Measurements from ENCODE around the gene PPP4R4. TPM values are rescaled to one million over a fixed set of nuclear protein-coding genes. Genes with fewer than 3 reads are reported as not detected.
A peak's percentile ranks its signal among the peaks of the same experiment; 100 is the strongest.

PPP4R4 gene
- total RNA-seq, 4 donors from 2014 or later, result 0.25 to 2.0 (median 1.1) TPM

- TF ChIP-seq CTCF (IDR thresholded peaks at IDR 0.05), result no peak
- DNase-seq (ENCODE audit: low spot score) (no peak), ATAC-seq (ENCODE audit: low FRiP score) (no peak)
Observed at GRCh38 chr14:94171208-94171607, 2.9 kb upstream of the PPP4R4 start.

GRCh38 chr14:94172545-94172944, 1.6 kb upstream of the PPP4R4 start:
- no peak for TF ChIP-seq CTCF (IDR thresholded peaks at IDR 0.05)
- ATAC-seq (ENCODE audit: low FRiP score) (no peak), DNase-seq (ENCODE audit: low spot score) (no peak)

- DNase-seq (ENCODE audit: low spot score), result no peak
- peak; percentile 10 for ATAC-seq (ENCODE audit: low FRiP score)
- no peak for TF ChIP-seq CTCF (IDR thresholded peaks at IDR 0.05)
Observed at GRCh38 chr14:94173471-94173884, 644 bp upstream of the PPP4R4 start.

- DNase-seq (ENCODE audit: low spot score) (no peak), ATAC-seq (ENCODE audit: low FRiP score) (no peak)
- no peak for TF ChIP-seq CTCF (IDR thresholded peaks at IDR 0.05)
Observed at GRCh38 chr14:94174604-94175010, 485 bp downstream of the PPP4R4 start.

- no peak for TF ChIP-seq CTCF (IDR thresholded peaks at IDR 0.05)
- DNase-seq (ENCODE audit: low spot score) (no peak), ATAC-seq (ENCODE audit: low FRiP score) (peak; percentile 6)
Observed at GRCh38 chr14:94175011-94175745, 1.1 kb downstream of the PPP4R4 start.

GRCh38 chr14:94175747-94176146, 1.6 kb downstream of the PPP4R4 start:
- no peak for TF ChIP-seq CTCF (IDR thresholded peaks at IDR 0.05)
- ATAC-seq (ENCODE audit: low FRiP score), result no peak
- DNase-seq (ENCODE audit: low spot score), result no peak

- no peak for ATAC-seq (ENCODE audit: low FRiP score)
- no peak for TF ChIP-seq CTCF (IDR thresholded peaks at IDR 0.05)
- no peak for DNase-seq (ENCODE audit: low spot score)
Observed at GRCh38 chr14:94176808-94177207, 2.7 kb downstream of the PPP4R4 start.

All from omental fat pad (tissue), 4 donors.